Measurements from ENCODE around the gene MFSD12.

DNA sequence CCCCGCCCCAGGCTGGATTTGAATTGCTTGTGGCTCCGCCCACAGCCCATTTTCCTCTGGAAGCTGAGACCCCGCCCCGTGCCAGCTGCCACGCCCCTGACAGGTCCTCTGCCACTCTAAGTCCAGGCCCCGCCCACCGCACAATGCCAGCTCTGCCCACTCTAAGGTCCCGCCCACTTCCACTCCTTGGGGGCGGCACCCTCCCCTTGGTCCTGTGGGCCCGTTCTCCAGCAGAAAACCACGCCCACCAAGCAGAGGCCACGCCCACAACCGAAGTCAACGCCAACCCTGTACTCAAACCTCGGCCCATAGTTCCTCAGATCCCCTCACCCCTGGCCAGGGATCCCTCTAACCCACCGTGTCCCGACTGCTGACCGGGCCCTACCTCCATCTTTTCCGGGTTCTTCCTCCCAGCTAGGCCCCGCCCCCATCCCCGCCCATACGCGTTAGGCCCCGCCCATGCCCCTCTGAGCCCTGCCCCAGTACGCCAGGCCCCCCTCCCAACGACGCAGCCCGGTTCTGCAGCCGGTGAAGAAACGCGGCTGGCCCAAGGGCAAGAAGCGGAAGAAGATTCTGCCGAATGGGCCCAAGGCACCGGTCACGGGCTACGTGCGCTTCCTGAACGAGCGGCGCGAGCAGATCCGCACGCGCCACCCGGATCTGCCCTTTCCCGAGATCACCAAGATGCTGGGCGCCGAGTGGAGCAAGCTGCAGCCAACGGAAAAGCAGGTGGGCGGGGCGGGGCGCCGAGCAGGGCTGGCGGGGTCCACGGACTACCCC, 16.7 kb upstream of the MFSD12 start:
- TF ChIP-seq, protein P1, sequence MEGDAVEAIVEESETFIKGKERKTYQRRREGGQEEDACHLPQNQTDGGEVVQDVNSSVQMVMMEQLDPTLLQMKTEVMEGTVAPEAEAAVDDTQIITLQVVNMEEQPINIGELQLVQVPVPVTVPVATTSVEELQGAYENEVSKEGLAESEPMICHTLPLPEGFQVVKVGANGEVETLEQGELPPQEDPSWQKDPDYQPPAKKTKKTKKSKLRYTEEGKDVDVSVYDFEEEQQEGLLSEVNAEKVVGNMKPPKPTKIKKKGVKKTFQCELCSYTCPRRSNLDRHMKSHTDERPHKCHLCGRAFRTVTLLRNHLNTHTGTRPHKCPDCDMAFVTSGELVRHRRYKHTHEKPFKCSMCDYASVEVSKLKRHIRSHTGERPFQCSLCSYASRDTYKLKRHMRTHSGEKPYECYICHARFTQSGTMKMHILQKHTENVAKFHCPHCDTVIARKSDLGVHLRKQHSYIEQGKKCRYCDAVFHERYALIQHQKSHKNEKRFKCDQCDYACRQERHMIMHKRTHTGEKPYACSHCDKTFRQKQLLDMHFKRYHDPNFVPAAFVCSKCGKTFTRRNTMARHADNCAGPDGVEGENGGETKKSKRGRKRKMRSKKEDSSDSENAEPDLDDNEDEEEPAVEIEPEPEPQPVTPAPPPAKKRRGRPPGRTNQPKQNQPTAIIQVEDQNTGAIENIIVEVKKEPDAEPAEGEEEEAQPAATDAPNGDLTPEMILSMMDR (IDR thresholded peaks at IDR 0.05; ENCODE audit: insufficient read depth, low read length, poor library complexity, severe bottlenecking), result no peak
- TF ChIP-seq EZH2phosphoT487 (conservative IDR thresholded peaks at IDR 0.05; ENCODE audit: low read length), result no peak
